HG03175 (cell line): ENCODE data around the gene QRFP.
"Not testable (repeated sequence)": the region's sequence is repeated elsewhere in the genome, so short reads cannot be mapped to it uniquely, and the experiment has no call there.

Experiments used
- ATAC-seq: cut with Tn5 transposase; IDR thresholded peaks from one replicate; pipeline ENCODE4 v1.9.1; 2021; ENCODE audit warnings: mild to moderate bottlenecking, moderate library complexity; ENCODE audit not compliant: unreplicated experiment

QRFP gene

GRCh38 chr9:130858739-130859705 is 37.6 kb downstream of the QRFP start:
- no peak for ATAC-seq

GRCh38 chr9:130857864-130858738 is 38.5 kb downstream of the QRFP start:
- ATAC-seq: no peak

- no peak for ATAC-seq
Measured at GRCh38 chr9:130856474-130856873, 40.1 kb downstream of the QRFP start.

GRCh38 chr9:130854835-130855234 is 41.8 kb downstream of the QRFP start:
- ATAC-seq: no peak

GRCh38 chr9:130854092-130854491 is 42.5 kb downstream of the QRFP start:
- no peak for ATAC-seq

- ATAC-seq: no peak
Measured at GRCh38 chr9:130852801-130853200, 43.8 kb downstream of the QRFP start.

- ATAC-seq: no peak
Measured at GRCh38 chr9:130849356-130849755, 47.3 kb downstream of the QRFP start.

GRCh38 chr9:130848514-130848913 is 48.1 kb downstream of the QRFP start:
- ATAC-seq: not testable (repeated sequence)

- no peak for ATAC-seq
Measured at GRCh38 chr9:130847306-130848217, 49.0 kb downstream of the QRFP start.

GRCh38 chr9:130846487-130847305 is 49.9 kb downstream of the QRFP start:
- ATAC-seq: no peak

- ATAC-seq: no peak
Measured at GRCh38 chr9:130845901-130846481, 50.6 kb downstream of the QRFP start.

GRCh38 chr9:130845254-130845653 is 51.4 kb downstream of the QRFP start:
- no peak for ATAC-seq

- ATAC-seq: no peak
Measured at GRCh38 chr9:130844044-130844451, 52.6 kb downstream of the QRFP start.

GRCh38 chr9:130843049-130843908 is 53.3 kb downstream of the QRFP start:
- no peak for ATAC-seq
